Activated T-cell treated with anti-CD3 and anti-CD28 coated beads, Interleukin-2, amount 50 U/mL, for 48 hours (primary cell): ENCODE results near the gene HADHA.

Source experiments
- DNase-seq, 2 experiments: peaks; one replicate each; pipeline ENCODE4 v3.0.0-alpha.2; 2020

Gene HADHA

DNA sequence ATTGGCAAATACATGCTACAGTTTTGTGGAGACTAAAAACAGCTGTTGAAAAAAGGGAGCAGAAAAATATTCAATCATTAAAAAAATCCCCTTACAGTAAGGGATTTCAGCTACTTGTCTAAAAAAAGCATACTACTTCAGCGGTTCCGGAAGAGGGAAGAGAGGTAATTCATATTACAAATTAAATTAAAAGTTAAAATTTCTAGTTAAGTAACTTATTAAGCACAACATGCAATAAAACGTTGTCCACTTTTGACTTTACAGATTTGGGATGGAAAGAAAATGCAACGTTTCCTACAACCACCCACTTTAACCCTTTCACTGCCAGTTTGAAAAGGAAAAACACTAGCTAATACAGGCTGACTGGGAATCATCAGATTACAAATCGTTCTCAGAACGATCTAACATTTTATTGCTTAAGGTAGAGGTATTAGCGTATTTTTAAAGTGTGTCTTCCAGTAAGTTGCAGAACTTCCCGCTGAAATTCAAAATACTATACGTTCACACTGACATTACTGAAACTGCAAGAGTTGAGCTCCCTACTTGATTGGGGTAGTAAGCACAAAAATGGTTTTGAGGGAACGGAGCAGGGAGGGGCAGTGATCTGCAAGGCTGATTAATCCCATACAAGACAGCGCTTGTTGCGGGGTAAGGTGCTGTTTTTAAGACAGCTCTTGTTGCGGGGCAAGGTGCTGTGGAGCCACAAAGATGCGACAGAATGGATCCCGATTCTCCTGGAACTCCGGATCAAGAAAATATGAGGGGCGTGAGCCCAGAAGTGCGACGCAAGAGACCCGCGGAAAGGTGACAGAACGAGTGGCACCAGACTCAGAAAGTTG lies 743 bp downstream of the HADHA start:
- DNase-seq, result no peak

DNA sequence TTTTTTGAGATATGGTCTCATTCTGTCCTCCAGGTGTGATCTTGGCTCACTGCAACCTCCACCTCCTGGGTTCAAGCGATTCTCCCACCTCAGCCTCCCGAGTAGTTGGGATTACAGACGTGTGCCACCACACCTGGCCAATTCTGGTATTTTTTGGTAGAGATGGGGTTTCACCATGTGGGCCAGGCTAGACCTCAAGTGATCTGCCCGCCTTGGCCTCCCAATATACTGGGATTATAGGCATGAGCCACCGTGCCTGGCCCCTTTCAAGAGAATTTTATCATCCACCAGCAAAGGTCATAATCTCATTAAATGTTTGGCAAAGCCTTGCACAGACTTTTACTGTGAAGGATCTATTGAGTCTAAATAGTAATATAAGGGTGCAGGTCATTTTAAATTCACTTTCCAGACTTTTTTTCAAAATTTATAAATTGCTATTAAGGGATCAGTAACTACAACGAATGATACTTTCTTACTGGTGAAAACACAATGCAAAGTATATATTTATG lies 2.5 kb downstream of the HADHA start:
- no peak for DNase-seq

DNA sequence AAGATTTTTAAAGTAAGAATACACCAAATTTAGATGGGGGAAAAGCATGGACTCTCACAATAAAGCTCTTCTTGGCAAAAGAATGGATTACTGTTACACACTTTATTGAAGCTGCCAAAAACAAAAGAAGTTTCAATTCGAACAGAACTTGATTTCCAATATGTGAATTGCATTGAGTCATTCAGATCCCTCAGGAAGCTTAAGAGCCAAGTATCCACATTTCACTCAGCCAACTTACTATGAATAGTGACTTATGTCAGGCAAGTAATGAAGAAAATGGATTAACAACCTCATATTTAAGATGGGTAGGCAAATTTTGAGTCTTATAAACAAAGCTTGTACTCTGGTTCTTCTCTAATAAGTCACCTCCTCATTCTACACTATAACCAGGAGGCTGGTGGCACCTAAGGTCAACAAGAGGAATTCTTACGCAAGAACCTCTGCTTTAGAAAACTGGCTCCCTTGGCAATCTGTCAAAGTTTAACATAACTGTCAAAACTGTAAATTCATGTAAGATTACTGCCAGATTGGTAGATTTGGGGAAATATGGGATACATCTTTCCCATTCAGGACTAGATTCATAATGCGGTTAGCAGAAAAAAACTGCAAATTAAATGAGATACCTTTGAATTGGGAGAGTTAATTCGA lies 6.0 kb downstream of the HADHA start:
- DNase-seq, result no peak

DNA sequence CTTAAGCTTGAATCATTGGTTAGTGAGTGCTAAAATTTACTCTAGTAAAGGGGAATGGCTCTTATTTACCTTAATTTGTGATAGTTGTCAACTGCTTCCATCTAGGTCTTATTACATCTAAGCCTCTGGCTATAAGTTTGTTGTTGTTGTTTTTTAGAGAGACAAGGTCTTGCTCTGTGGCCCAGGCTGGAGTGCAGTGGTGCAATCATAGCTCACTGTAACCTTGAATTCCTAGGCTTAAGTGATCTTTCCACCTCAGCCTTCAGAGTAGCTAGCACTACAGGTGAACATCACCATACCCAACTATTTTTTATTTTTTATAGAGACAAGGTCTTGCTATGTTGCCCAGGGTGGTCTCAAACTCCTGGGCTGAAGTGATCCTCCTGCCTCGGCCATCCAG lies 6.6 kb downstream of the HADHA start:
- DNase-seq, result no peak

DNA sequence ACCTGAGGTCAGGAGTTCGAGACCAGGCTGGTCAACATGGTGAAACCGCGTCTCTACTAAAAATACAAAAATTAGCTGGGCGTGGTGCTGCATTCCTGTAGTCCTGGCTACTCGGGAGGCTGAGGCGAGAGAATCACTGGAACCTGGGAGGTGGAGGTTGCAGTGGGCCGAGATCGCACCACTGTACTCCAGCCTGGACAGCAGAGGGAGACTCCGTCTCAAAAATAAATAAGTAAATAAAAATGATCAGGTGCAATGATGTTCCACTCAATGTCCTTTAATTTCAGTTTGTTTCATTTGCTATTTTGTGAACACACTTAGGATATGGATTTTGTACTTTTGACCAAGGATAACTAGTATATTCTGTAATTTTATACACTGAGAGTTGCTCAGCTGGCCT lies 9.3 kb downstream of the HADHA start:
- no peak for DNase-seq

DNA sequence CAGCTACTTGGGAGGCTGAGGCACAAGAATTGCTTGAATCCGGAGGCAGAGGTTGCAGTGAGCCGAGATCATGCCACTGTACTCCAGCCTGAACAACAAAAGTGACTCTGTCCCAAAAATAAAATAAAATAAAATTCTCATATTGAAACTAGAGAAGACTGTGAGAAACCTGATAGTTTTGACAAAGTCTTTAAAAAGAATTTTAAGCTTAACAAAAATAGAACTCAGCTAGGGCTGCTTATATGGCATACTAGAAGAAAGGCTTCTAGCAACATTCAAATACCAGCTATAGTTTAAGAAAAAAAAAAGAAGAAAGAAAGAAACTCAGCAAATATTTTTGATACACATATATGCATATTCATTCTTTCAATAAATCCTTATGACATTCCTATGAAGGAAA lies 13.6 kb downstream of the HADHA start:
- no peak for DNase-seq

DNA sequence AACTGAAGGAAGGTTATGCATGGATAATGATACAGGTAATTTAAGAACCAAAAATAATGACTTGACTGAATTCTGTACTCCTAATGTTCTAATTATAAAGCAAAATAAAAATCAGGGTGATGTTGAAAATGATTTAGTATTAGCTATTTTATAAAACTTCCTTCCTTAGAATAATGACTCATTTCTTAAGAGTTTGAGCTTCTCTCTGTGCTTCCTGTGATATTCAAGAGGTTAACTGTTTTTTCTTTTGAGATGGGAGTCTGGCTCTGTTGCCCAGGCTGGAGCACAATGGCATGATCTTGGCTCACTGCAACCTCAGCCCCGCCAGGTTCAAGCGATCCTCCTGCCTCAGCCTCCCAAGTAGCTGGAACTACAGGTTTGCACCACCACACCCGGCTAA lies 14.8 kb downstream of the HADHA start:
- DNase-seq, result no peak

DNA sequence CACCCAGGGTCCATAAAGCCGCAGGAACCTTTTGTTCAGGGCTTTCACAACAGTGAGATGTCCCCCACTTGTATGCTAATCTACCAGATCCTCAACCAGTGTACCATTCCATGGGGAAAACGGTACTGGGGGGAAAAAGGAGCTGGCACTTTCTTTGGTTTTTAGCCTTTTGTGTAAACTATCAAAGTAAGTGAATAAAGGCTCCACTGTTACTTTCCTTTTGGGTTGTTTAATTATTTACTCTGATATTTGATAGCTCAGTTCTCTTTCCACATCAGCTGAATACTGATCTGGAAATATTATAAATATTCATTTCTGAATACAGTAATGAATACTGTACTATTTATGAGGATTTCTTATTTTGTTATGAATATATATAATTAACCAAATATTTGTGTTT lies 20.3 kb downstream of the HADHA start:
- no peak for DNase-seq

DNA sequence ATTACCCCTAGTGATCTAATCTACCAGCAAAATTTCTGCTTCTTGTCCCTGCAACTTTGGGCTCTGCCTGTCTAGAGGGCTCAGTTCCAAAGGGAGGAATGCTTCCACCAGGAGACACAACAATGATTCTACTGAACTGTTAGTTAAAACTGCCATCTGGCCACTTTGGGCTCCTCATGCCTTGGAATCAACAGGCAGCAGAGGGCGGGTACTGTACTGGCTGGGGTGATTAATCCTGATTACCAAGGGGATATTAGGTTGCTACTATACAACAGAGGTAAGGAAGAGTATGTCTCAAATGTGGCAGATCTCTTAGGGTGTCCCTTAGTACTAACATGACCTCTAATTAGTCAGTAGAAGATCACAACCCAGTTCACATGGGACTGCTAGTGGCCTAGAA lies 21.4 kb downstream of the HADHA start:
- DNase-seq, result no peak

DNA sequence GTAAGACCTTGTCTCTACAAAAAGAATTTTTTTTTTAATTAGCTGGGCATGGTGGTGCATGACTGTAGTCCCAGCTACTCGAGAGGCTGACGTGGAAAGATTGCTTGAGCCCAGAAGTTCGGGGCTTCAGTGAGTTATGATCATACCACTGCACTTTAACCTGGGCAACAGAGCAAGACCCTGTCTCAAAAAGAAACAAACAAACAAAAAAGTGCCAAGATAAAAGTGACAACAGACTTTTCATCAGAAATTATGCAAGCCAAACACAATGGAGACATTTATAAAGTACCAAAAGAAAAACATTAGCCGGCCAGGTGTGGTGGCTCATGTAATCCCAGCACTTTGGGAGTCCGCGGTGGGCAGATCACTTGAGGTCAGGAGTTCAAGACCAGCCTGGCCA lies 26.7 kb downstream of the HADHA start:
- DNase-seq, result no peak

DNA sequence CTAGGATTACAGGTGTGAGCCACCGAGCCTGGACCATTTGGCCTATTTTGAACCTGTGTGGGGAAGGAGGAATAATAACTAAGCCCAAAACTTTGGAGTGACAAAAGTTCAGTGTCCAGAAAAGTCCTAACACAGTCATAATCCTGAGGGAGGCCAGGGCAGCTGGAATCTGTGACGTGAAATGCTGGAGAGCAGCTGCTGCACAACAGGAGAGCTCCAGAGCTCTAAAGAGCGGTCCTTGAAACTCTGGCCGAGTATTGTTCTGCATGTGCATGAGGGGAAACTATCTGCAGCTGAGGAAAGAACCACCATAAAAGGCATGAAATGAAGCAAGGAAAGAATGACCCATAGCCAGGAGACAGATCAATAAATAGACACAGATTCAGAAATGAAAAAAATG lies 27.8 kb downstream of the HADHA start:
- no peak for DNase-seq

DNA sequence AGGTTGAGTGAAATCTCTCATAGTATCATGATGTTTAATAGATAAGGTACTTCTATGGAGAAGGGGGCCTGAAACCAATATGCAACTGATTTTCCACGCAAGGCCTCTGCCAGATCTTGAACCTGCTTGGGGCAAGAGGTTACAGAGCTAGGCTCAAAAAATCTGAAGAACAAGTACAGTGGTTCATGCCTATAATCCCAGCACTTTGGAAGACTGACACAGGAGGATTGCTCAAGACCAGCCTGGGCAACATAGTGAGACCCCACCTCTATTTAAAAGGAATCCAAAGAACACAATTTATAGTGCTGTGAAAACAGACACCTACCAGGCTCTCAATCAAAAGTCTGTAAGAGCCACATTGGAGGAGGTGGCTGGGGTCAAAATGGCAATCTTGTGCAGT lies 28.6 kb downstream of the HADHA start:
- no peak for DNase-seq

DNA sequence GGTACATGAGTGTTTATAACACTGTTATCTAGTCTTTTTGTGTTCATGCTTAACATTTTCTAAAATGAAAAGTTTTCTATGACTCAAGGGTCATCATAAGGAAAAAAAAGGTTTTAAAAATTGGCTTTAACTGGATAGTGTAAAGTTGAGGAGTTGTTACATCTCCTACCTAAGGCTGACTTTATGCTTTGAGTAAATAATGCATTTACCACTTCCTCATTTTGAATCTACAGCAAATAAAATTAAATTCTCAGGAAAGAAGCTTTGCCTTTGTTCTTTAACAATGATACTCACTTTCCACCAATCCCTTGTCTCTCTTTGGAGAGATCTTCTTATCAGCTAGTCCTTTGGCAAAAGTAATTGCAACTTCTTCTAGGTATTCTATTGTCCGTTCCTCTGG lies 29.7 kb downstream of the HADHA start:
- no peak for DNase-seq

DNA sequence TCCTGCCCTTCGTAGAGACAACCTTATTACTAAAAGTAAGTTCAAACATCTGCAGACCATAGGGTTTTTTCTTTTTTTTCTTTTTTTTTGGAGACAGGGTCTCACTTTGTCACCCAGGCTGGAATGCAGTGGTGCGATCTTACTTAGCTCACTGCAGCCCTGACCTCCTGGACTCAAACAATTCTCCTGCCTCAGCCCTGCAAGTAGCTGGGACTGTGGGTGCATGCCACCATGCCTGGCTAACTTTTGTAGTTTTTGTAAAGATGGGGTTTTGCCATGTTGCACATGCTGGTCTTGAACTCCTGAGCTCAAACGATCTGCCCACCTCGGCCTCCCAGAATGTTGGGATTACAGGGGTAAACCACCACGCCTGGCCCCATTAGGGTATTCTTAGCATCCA lies 32.4 kb downstream of the HADHA start:
- DNase-seq, result no peak

DNA sequence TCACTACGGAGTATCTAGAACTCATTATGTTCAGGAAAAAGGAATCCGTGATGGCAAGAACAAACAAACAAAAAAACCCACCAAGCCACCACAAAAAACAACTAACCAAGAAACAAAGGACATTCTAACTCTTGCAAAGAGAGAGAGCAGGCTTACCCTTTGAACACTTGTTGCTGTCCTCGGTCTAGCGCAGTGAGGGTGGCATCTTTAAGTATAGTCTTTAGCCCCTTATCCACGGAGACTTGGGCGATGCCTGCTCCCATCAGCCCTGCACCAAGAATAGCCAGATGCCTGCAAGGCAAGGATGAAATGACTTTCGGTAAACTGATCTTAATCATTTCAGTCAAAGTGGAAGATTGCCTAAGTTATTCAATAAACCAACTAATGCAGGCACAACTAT lies 40.5 kb downstream of the HADHA start:
- DNase-seq, result no peak

DNA sequence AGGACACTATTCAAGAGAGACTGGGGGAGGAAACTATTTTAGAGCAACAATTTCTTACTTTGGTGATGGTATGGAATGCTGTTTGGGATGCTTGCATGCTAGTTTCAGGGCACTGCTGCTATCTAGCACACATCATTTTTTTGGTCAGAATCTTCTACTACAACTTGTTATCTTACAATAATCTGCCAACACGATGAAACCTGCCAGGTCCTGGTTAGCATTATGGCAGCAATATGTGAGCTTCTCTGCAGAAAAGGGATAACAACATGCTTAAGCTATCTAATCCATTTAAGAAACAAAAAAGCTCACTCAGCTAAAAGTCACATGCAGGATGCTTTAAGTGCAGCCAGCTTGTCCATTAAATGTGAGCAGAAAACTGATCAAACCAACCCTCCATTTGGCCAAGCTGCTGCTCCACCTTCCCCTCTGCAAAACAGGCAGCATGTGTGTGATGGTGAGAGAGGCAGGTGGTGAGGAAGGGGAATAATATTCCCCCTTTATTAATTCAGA lies 41.4 kb downstream of the HADHA start:
- DNase-seq, result no peak

DNA sequence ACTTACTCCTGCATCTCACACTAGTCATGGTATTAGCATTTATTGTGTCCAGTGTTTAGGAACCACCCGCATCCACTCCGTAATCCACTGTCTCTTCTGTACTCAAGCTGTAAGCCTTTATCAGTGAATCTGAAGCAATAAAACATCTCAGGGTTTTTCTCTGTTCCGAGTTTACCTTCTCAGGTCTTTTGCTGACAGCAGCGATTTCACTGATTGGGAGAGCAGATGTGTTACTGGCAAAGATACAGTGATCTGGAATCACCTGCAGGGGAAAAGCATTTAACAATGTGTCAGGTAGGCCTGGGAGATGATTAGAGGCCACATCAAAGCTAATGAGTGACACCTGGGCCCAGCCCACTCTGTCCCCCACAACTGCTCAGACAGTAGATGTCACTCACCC lies 46.9 kb downstream of the HADHA start:
- DNase-seq, result no peak

DNA sequence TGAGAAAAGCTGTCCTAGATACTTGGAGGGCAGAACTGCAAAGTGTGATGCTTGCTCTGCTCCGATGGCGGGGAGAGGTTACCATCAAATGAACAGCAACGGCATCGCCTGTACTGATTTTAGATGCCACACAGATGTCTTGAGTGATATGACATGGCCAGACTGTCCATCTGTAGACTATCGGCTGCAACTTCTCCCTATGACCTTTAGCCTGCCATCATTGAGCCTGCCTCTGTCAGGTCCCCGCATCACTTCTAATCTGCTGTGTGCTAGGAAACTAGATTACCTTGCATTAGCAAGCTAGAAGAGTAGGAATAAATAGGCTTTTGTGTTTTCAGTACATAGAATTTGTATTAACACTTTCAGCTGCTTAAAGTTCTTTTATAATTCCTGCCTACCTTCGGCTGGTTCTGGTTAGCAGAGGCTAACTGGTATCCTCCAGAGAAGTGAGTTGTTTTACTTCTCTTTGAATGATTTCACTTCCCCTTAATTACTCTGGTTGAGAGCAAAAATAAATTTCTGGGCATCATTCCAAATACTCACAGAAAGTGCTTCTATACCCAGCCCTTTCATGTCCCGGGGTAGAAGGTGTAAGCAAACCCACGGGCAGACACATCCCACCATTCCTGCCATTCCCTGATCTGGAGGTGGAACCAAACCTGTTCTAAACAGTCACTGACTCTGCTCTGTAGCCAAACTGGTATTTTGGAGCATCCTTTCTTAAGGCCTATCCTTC lies 47.6 kb downstream of the HADHA start:
- DNase-seq, result no peak

DNA sequence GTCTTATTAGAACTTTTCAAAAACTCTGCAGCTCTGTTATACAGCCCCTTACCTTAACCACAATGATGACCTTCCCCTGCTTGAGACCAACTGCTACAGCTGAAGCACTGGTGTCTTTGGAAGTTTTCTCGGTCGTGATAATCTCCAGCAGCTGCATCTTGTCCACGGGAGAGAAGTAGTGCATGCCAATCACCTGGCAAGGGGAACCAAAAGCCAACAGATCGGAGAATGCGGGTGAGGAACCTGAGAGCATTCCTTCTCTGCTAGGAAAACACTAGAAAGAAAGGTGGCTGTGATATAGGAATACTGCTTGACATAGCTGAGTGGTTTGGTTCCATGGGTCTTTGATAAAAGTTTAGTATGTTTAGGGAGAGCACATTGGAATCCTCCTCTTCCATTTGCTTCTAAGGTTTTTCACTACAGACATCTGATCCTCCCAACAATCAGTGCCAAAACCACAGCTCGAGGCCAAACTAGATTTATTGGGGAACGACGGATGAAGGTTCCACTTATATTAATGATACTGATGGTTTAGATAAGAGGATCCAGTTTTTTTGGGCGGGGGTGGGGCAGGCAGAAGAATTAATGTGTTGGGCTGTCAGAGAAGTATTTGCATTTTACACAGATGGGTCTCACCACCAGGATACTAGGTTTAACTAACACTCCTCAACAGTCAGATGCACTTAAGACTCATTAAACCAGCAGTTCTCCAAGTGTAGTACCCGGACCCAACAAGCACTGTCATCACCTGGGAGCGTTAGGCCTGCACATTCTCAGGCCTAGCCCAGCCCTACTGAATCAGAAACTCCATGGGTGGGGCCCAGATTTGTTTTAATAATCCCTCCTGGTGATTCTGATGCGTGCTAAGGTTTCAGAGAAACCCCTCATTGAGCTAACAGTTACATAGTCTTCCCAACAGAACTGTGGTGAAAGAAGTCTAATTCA lies 49.1 kb downstream of the HADHA start:
- no peak for DNase-seq

DNA sequence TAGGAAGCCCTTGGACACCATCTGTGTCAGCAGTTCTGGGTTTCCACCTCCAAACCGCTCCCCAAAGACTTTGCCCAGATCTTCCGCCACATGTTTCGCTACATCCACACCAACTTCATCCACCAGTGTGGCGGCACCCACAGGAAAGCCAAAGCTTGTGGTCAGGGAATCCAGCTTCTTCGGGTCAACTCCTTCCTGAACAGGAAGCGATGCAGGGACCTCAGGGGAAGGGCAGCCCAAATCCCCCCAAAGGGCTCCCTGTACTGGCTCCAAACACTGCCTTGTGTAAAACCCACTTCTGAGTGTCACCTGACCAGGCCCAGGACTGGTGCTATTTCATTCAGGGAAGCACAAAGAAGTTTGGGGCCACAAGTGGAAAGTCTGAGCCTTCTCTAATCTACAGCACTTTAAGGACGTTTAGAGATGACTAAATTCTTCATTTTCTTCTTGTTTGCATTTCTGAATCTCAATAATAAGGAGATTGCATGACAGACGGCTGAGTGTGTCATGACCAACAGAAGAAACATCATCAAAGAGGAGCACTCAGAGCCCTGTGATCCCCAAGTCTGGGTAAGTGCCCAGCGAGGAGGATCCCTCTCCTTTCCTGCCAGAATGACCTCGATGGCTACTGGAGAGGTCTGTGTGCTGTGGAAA lies 50.7 kb downstream of the HADHA start:
- DNase-seq, result no peak

DNA sequence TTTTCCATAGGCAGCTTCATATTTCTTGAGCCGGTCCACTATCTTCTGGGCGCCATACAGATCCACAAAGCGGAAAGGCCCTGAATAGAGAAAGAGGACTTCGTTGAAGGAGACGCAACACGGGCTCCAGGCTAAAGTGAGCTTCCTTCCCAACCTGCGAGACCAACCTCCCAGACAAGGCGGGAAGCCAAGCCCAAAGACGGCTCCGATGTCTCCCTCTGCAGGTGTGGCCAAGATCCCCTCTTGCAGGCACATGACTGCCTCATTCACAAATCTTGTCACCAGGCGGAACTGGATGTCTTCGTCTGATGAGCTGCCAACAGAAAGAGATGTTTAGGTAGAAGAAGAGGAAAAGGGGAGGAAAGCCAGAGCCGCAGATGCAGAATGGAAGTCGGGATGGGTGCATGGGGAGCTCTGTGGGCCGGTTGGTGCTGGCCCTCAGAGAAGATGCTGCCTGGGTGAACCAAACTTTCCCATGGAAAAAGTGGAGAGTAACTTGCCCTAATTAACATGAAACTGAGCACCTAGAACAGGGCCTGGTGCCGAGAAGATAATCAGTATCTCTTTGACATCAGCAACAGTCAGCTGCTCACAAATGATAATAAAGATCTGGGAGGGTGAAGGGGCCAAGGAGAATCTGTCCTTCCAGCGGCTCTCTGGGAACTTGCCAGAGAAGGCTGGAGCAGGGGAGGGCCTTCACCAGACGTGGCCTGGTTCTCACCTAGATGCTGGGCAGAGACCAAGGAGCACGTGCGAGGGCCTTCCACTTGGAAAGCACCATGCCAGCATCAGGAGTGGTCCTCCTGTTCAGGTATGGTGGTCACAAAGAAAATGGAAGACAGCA lies 52.9 kb downstream of the HADHA start:
- no peak for DNase-seq
